GM19328 (cell line): ENCODE data around the gene ZNF546.
"Not testable (repeated sequence)": the region's sequence is repeated elsewhere in the genome, so short reads cannot be mapped to it uniquely, and the experiment has no call there.

Experiments
- ATAC-seq: cut with Tn5 transposase; IDR thresholded peaks from one replicate; pipeline ENCODE4 v1.9.1; 2021; ENCODE audit warnings: mild to moderate bottlenecking, moderate library complexity; ENCODE audit not compliant: unreplicated experiment

Gene ZNF546

DNA sequence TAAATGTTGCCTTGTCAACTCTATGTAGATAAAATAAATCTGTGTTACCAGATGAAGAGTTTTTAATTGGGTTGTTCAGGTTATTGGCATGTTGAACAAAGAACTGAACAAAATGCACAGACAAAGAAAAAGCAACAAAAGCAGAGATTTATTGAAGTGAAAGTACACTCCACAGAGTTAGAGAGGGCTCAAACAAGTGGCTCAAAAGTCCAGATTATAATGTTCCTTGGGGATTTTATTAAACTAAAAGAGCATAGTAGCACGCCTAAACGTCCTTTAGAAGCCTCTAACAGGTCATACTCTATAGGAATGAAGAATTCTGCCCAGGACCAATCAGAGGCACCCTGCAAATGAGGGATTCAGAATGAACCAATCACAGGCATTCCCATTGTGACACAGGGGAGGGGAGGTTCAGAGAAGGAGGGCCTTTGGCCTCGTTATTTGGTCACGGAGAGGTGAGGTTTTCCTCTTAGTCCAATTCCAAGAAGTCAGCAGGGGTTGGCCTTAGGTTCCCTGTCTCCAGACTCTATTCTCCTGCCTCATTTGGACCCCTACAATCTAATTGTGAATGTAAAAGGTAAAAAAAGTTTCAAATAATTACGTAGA, 13.1 kb upstream of the ZNF546 start:
- ATAC-seq: no peak

DNA sequence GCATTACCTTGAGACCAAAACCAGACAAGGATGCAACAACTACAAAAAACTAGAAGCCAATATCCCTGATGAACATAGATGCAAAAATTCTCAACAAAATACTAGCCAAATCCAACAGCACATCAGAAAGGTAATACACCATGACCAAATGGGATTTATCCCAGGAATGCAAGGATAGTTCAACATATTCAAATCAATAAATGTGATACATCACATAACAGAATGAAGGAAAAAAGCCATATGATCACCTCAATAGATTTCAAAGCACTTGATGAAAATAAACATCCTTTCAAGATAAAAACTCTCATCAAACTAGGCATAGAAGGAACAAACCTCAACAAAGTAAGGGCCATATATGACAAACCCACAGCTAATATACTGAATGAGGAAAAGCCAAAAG, 10.2 kb upstream of the ZNF546 start:
- ATAC-seq: no peak

DNA sequence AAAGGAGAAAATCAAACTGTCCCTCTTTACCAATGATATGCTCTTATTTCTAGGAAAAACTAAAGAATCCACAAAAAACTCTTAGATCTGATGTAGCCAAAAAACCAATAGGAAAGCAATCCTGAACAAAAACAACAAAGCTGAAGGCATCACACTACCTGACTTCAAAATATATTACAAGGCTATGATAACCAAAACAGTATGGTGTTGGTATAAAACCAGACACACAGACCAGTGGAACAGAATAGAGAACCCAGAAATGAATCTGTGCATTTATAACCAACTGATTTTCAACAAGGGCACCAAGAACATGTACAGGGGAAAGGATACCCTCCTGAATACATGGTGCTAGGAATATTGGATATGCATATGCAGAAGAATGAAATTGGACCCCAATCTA, 9.7 kb upstream of the ZNF546 start:
- no peak for ATAC-seq

DNA sequence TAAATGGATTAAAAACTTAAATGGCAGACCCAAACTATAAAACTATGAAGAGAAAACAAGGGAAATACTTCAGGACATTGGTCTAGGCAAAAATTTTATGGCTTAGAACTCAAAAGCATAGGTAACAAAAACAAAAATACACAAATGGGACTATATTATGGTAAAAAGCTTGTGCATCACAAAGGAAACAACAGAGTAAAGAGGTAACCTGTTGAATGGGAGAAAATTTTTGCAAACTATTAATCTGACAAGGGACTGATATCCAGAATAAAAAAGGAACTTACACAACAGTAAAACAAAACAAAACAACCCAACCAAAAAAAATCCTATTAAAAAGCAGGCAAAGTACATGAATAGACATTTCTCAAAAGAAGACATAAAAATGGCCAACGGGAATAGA, 9.3 kb upstream of the ZNF546 start:
- ATAC-seq: no peak

DNA sequence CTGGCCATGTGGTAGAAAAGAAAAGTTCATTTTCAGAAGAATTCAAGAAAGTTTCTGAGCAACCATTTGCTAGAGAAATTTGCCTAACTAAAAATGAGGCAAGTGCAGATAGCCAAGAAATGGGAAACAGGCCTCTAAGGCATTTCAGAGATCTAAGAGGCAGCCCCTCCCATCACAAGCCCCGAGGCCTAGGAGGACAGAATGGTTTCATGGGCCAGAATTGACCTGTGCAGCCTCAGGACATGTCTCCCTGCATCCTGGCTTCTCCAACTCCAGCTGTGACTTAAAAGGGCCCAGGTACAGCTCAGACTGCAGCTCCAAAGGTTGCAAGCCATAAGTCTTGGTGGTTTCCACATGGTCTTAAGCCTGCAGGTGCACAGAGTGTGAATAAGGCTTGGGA, 3.3 kb upstream of the ZNF546 start:
- no peak for ATAC-seq

DNA sequence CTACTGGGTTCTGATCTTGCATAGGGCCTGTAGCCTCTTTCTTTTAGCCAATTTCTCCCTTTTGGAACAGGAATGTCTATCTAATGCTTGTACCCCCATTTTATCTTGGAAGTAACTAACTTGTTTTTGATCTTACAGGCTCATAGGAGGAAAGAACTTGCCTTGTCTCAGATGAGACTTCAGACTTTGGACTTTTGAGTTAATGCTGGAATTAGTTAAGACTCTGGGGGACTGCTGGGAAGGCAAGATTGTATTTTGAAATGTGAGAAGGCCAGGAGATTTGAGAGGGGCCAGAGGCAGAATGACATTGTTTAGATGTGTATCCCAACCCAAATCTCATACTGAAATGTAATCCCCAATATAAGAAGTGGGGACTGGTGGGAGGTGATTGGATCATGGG, 2.5 kb upstream of the ZNF546 start:
- no peak for ATAC-seq

DNA sequence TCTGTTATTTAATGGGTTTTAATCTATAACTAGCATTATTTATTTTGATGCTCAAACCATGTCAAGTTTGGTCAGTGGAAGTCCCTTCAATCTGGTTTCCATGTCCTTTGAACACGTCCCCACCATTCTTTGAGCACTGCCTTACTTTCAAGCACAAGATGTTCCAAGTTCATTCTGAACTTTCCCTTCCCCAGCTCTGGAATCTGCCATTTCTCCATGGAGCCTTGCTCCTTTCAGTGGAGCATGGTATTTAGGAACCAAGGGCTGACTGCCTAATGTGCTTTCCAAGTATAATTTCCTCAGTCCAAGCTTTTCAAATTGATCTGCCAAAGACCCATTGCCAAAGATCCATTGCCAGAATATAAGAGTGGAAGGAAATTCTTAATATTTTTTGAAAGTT, 1.1 kb upstream of the ZNF546 start:
- ATAC-seq: no peak

DNA sequence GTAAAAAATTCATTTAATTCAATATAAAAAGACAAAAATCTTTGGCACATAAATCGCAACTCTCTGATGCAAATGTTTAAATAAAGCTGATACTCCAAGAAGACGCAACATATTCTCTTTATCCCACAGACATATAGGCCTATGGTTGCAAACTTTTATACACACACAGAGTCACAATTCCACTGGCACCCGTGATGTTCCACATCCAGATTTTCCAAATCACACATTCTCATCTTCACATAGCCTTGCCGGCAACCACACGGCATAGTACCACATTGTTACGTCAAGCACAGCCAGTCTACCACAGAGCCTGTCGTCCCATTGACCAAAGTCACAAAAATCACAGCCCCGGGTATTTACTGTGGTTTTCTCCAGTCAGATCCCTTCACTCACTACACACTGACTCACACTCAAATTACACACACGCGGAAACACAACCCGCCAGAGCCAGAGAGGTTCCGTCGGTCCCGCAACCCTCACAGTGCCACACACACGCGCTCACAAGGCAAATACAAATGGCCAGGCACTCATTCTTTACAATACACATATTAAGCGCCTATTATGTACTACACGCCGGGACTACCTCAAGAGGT, 546 bp upstream of the ZNF546 start:
- peak; percentile 19 for ATAC-seq

DNA sequence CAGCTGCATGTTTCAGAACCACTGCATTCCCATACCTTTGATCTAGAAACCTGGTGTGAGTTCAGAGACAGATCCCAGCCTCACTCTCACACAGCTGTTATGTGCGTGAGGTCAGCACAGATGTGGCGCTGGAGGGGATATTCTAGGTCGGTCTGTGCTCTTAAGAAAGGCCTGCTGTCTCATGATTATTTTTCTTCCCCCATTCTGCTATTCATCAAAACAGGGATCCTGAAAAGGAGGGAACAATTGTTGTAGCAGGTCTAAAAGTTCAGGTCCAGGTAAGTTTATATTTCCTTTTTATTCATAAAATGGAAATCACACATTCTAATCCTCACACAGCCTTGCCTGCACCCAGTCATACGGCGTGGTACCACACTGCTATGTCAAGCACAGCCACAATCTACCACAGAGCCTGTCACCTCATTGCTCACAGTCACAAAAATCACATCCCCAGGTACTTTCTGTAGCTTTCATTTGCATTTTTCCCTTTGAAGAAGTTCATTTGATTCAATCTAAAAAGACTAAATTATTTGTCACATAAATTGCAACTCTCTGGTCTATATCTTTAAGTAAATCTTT, 867 bp downstream of the ZNF546 start:
- ATAC-seq: no peak

DNA sequence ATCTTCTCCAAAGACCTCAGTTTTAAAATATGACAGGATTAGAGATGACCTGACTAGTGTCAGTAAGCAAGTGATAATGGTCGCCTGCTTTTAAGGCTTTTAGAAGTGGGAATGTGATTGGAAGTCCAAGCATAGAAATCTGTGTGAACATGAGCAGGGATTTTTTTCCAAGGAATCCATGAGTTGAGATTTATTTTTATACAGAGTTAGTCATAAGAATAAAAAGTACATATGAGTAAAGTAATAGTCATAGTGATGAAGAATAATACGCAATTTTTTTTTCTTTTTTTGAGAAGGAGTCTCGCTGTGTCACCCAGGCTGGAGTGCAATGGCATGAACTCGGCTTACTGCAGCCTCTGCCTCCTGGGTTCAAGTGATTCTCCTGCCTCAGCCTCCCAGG, 1.6 kb downstream of the ZNF546 start:
- no peak for ATAC-seq

DNA sequence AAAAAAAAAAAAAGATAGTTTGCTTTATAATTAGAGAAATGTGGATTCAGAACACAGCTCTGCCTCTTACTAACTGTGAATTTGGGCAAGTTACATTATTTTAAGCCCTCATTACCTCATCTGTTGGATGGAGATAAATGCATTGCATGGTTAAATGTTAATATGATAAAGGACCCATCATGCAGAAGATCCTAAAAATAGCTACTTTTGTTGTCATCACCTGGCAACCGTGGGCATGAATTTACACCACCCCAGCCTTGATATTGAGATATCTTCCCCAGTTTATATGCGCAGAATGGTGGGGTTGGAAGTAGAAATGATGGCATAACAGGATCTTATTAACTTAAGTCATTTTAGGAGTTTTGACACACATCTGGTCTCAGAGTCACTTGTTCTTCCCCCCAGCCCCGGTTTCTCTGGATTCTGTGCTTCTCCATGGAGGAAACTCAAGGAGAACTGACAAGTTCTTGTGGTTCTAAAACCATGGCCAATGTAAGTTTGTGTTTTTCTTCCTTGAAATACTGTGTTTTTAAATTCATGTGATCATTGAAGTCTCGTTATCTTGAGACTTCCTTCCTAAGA, 8.9 kb downstream of the ZNF546 start:
- ATAC-seq: no peak

DNA sequence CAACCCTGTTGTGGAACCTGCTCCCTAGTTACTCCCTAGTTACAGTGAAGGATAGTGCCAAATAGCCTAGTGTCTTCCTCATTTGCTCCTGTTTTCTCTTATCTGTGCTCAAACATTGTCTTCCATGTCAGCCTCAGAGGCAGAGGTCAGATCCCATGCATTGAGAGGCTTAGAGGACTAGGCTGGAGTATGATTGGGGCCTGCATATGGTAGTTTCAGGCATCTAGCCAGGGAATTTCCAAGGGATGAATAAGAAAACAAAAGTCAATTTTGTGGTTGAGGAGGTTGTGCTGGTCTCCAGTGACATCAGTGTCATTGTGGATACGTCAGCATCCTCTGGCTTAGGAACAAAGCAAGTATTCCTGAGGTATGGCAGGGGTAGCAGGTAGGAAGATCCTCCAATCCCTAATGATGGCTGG, 9.4 kb downstream of the ZNF546 start:
- ATAC-seq: no peak

DNA sequence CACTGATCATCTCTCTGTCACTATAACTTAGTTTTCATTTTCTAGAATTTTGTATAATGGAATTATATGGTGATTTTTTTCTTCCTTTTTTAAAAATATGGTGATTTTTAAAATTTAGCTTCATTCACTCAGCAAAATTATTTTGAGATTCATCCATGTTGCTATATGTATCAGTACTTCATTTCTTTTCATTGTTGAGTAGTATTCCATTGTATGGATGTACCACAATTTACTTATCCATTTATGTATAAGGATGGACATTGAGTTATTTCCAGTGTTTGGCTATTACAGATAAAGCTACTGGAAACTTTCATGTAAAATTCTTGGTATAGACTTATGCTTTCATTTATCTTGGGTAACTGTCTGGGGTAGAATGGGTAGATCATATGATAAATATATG, 12.8 kb downstream of the ZNF546 start:
- ATAC-seq: no peak

DNA sequence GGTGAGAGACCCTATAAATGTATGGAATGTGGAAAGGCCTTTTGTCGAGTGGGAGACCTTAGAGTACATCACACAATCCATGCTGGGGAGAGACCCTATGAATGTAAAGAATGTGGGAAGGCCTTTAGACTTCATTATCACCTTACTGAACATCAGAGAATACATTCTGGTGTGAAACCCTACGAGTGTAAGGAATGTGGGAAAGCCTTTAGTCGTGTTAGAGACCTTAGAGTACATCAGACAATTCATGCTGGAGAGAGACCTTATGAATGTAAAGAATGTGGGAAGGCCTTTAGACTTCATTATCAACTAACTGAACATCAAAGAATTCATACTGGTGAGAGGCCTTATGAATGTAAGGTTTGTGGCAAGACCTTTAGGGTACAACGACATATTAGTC, 17.1 kb downstream of the ZNF546 start:
- no peak for ATAC-seq

DNA sequence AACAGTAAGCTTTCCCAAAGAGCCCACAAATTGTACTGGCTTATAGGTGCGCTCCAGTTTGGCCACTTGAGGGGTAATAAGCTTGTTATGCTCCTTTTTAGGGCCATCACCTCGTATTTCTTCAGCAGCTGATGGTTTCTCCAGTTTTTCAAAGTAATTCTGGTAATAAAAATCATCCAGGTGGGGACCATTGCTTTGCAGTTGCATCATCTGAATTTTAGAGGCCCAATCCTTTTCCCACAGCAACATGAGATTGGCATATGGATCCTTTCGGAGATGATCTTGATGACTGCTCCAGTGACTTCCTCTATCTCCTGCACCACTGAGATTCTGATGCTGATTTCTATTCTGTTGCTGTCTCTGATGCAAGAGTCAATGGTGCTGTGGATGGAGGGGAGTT, 27.1 kb downstream of the ZNF546 start:
- no peak for ATAC-seq

DNA sequence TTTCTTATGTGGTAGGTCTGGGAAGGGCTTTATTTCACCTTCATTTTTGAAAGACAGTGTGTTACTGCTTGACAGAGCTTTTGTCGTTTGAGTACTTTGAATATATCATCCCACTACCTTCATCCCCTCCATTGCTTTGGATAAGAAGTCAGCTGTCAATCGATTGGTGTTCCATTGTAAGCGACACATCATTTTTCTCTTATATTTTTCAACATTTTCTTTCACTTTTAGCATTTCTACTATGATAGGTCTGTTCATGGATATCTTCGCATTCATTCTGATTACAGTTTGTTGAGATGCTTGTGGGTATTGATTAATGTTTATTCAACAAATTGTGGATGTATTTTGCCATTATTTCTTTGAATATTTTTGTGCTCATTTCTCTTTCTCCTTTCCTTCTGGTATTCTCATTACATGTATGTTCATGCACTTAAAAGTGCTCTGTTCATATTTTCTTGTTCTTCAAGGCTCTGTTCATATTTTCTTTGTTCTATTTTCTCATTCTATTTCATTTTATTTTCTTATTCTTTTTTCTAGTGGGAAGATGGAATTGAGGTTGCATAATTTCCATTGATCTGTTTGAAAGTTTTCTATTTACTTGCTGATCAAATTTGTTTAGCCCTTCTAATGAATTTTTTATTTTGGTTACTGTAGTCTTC, 29.2 kb downstream of the ZNF546 start:
- no peak for ATAC-seq

DNA sequence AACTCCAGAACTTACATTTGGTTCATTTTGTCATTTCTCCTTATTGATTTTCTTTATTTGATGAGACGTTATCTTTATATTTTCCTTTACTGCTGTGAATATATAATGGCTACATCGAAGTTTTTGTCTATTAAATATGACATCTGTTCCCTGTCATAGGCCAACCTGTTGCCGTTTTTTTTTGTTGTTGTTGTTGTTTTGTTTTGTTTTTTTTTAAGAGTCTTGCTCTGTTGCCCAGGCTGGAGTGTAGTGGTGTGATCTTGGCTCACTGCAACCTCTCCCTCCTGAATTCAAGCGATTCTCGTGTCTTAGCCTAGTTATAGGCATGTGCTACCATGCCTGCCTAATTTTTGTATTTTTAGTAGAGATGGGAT, 29.7 kb downstream of the ZNF546 start:
- ATAC-seq: no peak

DNA sequence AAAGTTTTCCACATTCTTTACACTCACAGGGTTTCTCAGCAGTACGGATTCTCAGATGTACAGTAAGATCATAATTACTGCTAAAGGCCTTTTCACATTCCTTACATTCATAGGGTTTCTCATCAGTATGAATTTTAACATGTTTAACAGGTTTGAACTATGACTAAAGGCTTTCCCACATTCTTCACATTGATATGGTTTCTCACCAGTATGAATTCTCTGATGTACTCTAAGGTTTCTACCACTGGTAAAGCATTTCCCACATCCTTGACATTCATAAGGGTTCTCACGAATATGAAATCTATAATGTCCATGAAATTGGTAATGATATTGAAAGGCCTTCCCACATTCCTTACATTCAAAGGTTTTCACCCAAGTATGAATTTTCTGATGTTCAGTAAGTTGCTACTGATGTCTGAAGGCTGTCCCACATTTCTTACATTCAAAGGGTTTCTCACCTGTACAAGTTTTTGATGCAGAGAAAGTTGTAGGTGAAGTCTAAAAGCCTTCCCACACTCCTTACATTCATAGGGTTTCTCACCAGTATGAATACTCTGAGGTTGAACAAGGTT, 37.2 kb downstream of the ZNF546 start:
- ATAC-seq: no peak

DNA sequence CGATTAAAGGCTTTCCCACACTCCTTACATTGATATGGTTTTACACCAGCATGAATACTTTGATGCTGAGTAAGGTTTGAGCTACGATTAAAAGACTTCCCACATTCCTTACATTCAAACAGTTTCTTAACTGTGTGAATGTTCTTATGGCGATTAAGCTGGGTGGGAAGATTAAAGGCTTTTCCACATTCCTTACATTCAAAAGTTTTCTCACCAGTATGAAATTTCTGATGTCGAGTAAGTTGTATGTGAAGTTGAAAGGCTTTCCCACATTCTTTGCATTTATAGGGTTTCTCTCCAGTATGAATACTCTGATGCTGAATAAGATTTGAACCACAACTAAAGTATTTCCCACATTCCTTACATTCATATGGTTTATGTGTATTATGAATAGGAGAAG, 39.1 kb downstream of the ZNF546 start:
- ATAC-seq: no peak

DNA sequence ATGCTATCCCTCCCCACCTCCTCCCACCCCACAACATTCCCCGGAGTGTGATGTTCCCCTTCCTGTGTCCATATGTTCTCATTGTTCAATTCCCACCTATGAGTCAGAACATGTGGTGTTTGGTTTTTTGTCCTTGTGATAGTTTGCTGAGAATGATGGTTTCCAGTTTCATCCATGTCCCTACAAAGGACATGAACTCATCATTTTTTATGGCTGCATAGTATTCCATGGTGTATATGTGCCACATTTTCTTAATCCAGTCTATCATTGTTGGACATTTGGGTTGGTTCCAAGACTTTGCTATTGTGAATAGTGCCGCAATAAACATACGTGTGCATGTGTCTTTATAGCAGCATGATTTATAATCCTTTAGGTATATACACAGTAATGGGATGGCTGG, 41.2 kb downstream of the ZNF546 start:
- ATAC-seq: not testable (repeated sequence)

DNA sequence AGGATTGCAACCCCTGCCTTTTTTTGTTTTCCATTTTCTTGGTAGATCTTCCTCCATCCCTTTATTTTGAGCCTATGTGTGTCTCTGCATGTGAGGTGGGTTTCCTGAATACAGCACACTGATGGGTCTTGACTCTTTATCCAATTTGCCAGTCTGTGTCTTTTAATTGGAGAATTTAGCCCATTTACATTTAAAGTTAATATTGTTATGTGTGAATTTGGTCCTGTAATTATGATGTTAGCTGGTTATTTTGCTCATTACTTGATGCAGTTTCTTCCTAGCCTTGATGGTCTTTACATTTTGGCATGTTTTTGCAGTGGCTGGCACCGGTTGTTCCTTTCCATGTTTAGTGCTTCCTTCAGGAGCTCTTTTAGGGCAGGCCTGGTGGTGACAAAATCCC, 44.9 kb downstream of the ZNF546 start:
- not testable (repeated sequence) for ATAC-seq

DNA sequence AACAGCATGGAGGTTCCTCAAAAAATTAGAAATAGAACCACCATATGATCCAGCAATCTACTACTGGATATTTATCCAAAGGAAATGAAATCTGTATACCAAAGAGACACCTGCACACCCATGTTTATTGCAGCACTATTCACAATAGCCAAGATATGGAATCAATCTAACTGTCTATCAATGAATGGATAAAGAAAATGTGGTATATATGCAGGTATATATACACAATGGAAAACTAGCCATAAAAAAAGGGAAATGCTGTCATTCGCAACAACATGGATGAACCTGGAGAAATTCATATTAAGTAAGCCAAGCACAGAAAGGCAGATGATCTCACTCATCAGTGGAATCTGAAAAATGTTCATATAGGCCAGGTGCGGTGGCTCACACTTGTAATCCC, 56.6 kb downstream of the ZNF546 start:
- ATAC-seq: no peak
